H1 (cell line): ENCODE data around the gene AIFM1. TPM values are rescaled to one million over a fixed set of nuclear protein-coding genes. Genes with fewer than 3 reads are reported as not detected.

ENCODE experiments used
- CTCF ChIP-seq, 3 experiments: IDR thresholded peaks; 1 replicate in 2 of 3; 2 replicates in 1 of 3; pipeline versions ENCODE4 v1.5.1 to v1.6.1; 2011; ENCODE audit warnings: low read length in 3 of 3, mild to moderate bottlenecking in 3 of 3, inconsistent platforms in 2 of 3, low read depth in 1 of 3, moderate library complexity in 1 of 3; ENCODE audit not compliant: insufficient read depth in 1 of 3; ENCODE audit errors: control extremely low read depth in 1 of 3
- SP4 ChIP-seq: IDR thresholded peaks from 2 replicates; pipeline ENCODE4 v1.6.1; 2012; ENCODE audit warnings: low read length, inconsistent platforms
- polyA plus RNA-seq, 7 experiments: library from polyadenylated mRNA; depleted of rRNA in 3 of 7; stranded (reverse) in 5 of 7; unstranded in 2 of 7; fragments of >200 nt in 5 of 7; fragments of 200-250 nt in 2 of 7; gene quantifications; 1 replicate in 5 of 7; 2 replicates in 1 of 7; 4 replicates in 1 of 7; pipeline versions ENCODE4 v1.2.1 to v1.2.3, GENCODE V29; 2011 to 2013; ENCODE audit warnings: missing spikeins in 2 of 7, mixed read lengths in 2 of 7
- total RNA-seq: library from RNA; stranded (reverse); fragmentation: NEBNext Ultra II Directional; extraction: Animal tissue kit (Norgen Biotek cat#: 25700); gene quantifications from 2 replicates; pipeline ENCODE4 v1.2.1, GENCODE V29; 2021

The AIFM1 gene
- total and polyA plus RNA-seq, 2 of the 8 experiments (the other 6 are each of a cell fraction or from before 2014, with no cell fraction given) = 34.1 to 55.4 TPM

GRCh38 chrX:130100180-130100579 lies 65.5 kb downstream of the AIFM1 start (continued):
- no peak for TF ChIP-seq CTCF (IDR thresholded peaks at IDR 0.05; ENCODE audit: control extremely low read depth in 1 of 3, insufficient read depth in 1 of 3, low read depth in 1 of 3, low read length in 3 of 3)
- no peak for TF ChIP-seq SP4
